Lower lobe of right lung (tissue), 2 donors: ENCODE results near the gene SPTB. TPM values are rescaled to one million over a fixed set of nuclear protein-coding genes. Genes with fewer than 3 reads are reported as not detected.
A peak's percentile ranks its signal among the peaks of the same experiment; 100 is the strongest.

Experiments used
- ATAC-seq, 2 donors: fragments of 200-7000 bp; cut with Tn5 transposase; one replicate each; pipeline ENCODE4 v1.9.1; 2020 to 2022; ENCODE audit warnings: mild to moderate bottlenecking in 2 of 2, moderate library complexity in 2 of 2
- DNase-seq: peaks from one replicate; pipeline ENCODE4 v3.0.0-alpha.2; 2020
- H3K27ac ChIP-seq: fragments of 200-600 bp; one replicate; pipeline ENCODE4 v1.8.0; 2022
- H3K27me3 ChIP-seq: fragments of 200-600 bp; one replicate; pipeline ENCODE4 v1.8.0; 2022; ENCODE audit warnings: low read depth
- H3K36me3 ChIP-seq: fragments of 200-600 bp; one replicate; pipeline ENCODE4 v1.8.0; 2022; ENCODE audit warnings: mild to moderate bottlenecking
- H3K4me1 ChIP-seq: fragments of 200-600 bp; one replicate; pipeline ENCODE4 v1.8.0; 2022
- H3K4me3 ChIP-seq: fragments of 200-600 bp; one replicate; pipeline ENCODE4 v1.8.0; 2022; ENCODE audit warnings: mild to moderate bottlenecking
- H3K9me3 ChIP-seq: fragments of 200-600 bp; one replicate; pipeline ENCODE4 v1.8.0; 2022
- CTCF ChIP-seq: fragments of 200-600 bp; IDR thresholded peaks from one replicate; pipeline ENCODE4 v1.8.0; 2022; ENCODE audit warnings: antibody characterized with exemption, mild to moderate bottlenecking
- intact Hi-C: fragments of 100-400 bp; cut with DNase I; formaldehyde crosslinking; loops from one replicate; pipeline ENCODE4 v1.11.0; 2022
- total RNA-seq: library from RNA; stranded (reverse); fragmentation: NEBNext Ultra II Directional; extraction: Animal tissue kit (Norgen Biotek cat#: 25700); gene quantifications from one replicate; pipeline ENCODE4 v1.2.1, GENCODE V29; 2021
- donor health status: DM: no; HTN: yes; CAD: no; lungs with severe emphysema.

The SPTB gene
- total RNA-seq, 1 donor from 2014 or later, result 2.5 TPM

- intact Hi-C loops, result no loop called here
- H3K27me3 ChIP-seq, result peaks cover 47% of the 10 kb centered on the region
Observed at GRCh38 chr14:64880221-64881121, 764 bp upstream of the SPTB start.

GRCh38 chr14:64878837-64879634 is 671 bp downstream of the SPTB start:
- Histone ChIP-seq H3K27me3 (peaks cover 47% of the 10 kb centered on the region), H3K4me3 (peak overlapping the region; percentile 62), H3K36me3 (no peaks in the 10 kb centered on the region), H3K27ac (no peak overlapping the region), H3K4me1 (peaks cover 19% of the 10 kb centered on the region), H3K9me3 (no peaks in the 10 kb centered on the region)
- DNase-seq (no peak), ATAC-seq (peak; percentile 33 to 42)
- intact Hi-C loops, result no loop called here
- TF ChIP-seq CTCF, result no peak

More at GRCh38 chr14:64880221-64881121, 764 bp upstream of the SPTB start:
- H3K9me3 ChIP-seq, result no peaks in the 10 kb centered on the region
- TF ChIP-seq CTCF, result no peak
- H3K4me1 ChIP-seq, result peaks cover 19% of the 10 kb centered on the region
- peak overlapping the region; percentile 62 for H3K4me3 ChIP-seq
- ATAC-seq (peak; percentile 84 to 93), DNase-seq (peak; percentile 56)
- H3K36me3 ChIP-seq, result no peaks in the 10 kb centered on the region
- no peak overlapping the region for H3K27ac ChIP-seq

GRCh38 chr14:64877846-64878245 is 1.9 kb downstream of the SPTB start:
- intact Hi-C loops, result no loop called here
- no peak for TF ChIP-seq CTCF
- ATAC-seq (no peak), DNase-seq (no peak)
- peaks cover 19% of the 10 kb centered on the region for H3K4me1 ChIP-seq
- H3K9me3 ChIP-seq, result no peaks in the 10 kb centered on the region
- H3K27ac ChIP-seq, result no peak overlapping the region
- H3K36me3 ChIP-seq, result no peaks in the 10 kb centered on the region
- H3K27me3 ChIP-seq, result peaks cover 47% of the 10 kb centered on the region
- no peak overlapping the region for H3K4me3 ChIP-seq

- DNase-seq (no peak), ATAC-seq (no peak)
- TF ChIP-seq CTCF, result no peak
- Histone ChIP-seq H3K4me3 (no peak overlapping the region), H3K9me3 (no peaks in the 10 kb centered on the region), H3K27me3 (peaks cover 26% of the 10 kb centered on the region), H3K36me3 (no peaks in the 10 kb centered on the region), H3K4me1 (peaks cover 14% of the 10 kb centered on the region), H3K27ac (no peak overlapping the region)
- intact Hi-C loops, result no loop called here
Observed at GRCh38 chr14:64875350-64875749, 4.4 kb downstream of the SPTB start.

GRCh38 chr14:64873506-64874219 is 6.0 kb downstream of the SPTB start:
- Histone ChIP-seq H3K9me3 (no peaks in the 10 kb centered on the region), H3K4me3 (no peak overlapping the region), H3K36me3 (no peaks in the 10 kb centered on the region), H3K4me1 (no peaks in the 10 kb centered on the region), H3K27ac (no peak overlapping the region), H3K27me3 (peaks cover 11% of the 10 kb centered on the region)
- DNase-seq (no peak), ATAC-seq (no peak)
- intact Hi-C loops, result no loop called here
- TF ChIP-seq CTCF, result no peak
